Kasumi-1 (cell line): ENCODE measurements around the gene FATE1.

Experiments
- DNase-seq, 2 experiments: peaks; one replicate each; lab custom pipeline; 2025; lab: John Stamatoyannopoulos, UW

FATE1 gene

DNA sequence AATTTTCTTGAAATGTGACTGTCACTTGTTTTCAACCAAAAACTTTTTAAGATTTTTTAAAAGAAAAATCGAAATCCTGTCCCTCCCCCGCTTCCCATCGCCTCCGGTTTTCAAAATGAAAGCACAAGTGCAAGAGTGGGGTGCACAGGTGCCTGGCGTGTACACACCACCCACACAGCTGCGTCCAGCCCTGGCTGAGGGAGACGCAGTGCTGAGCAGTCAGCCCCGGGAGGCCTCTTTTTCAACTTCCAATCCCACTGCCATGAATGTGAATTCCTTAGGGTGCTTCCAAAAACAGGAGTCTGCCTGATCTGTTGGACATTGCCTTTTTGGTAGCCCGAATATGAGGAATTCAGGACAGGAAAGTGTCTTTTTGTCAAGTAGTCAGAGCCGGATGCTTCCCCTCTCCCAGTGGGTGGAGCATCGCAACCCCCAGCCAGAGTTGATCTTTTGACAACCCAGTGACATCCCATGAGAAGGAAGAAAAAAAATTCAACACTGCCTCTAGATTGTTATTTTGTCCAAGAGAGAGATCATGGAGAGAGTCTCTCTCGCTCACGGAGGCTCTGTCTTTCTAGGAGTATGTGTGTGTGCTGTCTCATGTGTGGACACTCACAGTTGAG is 11.7 kb upstream of the FATE1 start:
- no peak for DNase-seq

DNA sequence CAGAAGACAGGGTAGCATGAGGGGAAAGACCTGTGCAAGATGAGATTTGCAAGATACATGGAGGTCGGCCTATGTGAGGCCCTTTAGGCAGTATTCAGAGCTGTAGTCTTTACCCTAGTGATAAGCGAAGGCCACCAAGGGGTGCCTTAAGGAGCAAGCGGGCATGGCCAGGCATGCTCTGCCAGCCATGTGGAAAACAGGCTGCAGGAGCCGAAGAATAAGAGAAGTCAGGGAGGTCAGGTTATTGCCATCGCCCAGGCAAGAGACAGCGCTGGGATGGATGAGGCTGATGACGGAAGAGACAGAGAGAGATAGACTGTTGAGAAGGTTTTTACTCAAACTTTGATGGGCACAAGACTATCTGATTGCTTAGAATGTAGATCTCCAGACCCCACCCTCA is 7.0 kb upstream of the FATE1 start:
- DNase-seq, result no peak

DNA sequence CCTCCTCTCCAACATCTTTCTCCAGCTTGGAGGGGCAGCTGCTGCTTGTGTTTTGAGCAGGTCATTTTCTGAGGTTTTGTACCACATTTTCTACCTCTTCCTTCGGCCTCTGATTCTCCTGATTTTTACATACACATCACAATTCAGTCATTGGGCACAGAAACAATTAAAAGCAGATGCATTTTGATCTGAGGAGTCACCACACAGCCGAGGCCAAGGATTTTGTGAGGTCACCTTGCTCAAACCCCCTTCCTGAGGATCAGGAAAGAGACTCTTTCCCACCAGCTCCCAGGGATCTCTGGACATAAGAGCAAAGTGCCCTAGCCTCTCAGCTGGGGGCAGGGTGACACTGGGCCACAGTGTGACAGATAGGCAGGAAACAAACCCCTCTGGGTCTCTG is 5.4 kb upstream of the FATE1 start:
- no peak for DNase-seq

DNA sequence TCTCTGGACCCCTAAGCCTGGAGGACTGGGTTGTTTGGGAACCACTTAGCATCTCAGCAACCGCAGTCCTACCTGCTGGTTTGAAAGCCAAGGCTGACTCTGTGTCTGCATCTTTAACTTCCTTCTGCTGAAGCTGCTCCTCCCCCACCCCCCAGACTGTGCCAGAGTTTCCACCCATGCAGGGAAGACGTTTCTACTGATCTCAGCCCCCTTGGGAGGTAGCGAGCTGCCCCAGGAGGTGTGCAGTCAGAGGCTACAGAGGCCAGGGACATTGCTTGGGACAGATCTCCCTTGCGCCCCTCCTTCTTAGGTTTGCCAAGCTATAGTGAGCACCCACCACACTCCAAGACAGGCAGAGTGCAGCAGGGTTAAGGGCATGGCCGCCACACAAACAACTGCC is 4.7 kb upstream of the FATE1 start:
- DNase-seq, result no peak

DNA sequence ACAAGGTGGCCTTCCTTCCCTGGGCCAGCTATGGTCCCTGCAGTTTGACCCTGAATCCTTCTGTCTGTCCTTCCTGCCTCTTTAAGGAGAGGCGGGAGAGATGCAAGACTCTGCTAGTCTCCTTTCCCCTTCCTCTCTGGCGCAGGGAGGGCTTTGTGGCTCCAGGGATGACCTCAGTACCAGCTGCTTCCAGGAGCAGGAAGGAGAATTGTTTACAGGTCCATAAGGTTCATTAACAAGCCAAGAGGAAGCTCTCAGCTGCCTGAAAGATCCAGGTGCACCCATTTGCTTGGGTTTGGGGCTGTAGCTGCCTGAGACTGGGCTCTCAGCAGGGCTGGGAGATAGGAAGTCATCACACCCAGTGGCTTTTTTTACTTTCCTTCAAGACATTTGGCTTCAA is 4.0 kb upstream of the FATE1 start:
- DNase-seq, result no peak

DNA sequence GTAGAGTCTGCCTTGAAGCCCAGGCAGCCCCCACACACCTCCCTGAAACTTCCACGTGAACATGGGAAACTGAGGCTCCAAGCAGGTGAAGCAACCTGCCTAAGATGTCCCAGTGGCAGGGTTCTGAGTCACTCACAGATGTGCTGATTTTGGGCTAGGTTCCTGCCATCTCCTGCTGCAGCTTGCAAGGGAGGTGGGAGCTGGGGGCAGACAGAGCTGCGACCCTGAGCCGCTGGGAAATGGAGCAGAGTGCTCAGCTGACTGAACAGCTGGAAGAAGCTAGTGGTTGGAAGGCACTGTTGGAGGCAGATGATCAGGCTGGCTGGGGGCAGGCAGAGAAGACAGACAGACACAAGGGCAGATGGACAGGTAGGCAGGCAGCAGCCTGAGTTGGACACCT is 3.6 kb upstream of the FATE1 start:
- DNase-seq, result no peak

DNA sequence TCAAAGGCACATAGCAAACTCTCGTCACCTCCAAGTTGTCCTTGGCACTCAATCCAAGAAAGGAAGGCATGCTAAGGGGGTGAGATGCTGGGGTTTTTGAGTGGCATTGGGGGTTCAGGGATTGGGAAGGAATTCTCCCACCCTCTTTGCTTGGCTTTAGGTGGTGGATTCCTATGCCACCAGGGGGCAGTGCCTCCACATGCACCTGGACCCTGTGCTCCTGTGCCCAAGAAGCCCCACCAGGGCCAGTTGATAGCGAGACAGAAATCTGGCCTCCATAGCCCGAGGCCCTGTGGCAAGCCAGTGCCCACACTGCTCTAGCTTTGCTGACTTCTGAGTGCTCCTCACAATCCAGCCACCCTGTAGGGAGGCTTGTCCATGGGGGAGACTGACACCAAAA is 2.0 kb upstream of the FATE1 start:
- peak in 1 of 2 experiments; percentile 5 for DNase-seq

DNA sequence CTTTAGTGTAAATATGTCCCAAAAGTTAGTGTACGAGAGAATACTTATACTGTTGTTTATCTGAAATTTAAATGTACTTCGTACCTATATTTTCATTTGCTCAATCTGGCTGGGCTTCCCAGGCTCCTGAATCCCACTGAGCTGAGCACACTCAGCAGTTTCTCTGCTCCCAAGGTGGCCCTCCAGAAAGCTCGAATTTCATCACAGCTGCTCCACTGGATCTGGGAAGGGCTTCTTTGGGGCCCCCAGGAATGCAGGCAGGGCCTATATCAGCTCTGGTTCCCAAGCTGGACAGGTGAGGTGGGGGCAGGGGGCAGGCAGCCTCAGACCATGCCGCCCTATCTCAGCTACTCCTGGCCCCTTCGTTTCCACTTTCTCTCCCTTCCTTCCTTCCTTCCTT is 1.5 kb upstream of the FATE1 start:
- no peak for DNase-seq

DNA sequence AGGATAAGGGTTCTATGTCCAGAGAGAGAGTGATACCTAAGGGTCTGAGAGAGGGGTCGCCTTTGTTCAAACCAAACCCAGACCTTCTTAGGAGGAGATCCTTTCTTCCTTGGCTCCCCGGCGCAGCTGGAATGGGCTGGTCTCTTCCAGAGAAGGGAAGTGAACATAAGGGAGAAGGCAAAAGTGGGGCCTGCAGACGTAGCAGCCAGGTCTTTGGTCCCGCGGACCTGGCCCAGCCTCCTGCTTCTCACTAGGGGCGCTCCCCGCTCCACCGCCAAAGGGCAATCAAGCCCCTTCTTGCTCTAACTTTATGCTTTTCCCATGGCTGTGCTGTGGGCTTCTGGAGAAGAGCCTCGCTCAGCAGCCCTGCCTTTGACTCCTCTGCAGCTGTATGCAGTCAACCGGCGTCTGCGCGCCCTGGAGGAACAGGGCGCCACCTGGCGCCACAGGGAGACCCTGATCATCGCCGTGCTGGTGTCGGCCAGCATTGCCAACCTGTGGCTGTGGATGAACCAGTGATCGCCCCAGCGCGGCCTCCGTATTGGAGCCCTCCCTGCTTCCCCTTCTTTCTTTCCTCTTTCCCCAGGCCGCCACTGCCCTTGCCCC is 6.5 kb downstream of the FATE1 start:
- DNase-seq, result no peak

DNA sequence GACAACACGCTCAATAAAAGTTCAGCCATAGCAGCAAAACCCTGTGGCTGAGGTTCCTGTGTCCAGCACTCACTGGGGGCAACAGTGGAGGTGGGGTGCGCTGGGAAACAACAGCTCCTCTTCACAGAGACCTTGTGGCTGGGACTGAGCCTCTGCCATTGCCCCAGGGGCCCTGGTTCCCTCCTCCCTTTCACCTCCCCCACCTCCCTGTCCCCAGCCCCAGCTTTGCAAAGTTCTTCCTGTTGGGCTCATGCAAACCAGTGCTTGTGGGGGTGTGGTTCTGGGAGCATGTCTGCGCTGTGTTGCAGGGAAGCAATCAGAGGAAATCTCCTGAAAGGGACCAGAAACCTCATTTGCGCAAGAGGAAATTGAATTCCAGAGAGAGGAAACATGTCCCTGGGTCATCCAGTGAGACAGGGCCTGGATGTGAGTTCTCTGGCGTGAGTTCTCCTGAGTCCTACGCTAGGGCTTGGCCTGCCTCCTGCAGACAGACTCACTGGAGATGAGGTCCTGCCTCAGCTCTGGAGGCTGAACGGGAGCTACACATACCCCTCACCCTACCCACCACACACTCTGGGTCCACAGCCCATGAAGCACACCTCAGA is 7.4 kb downstream of the FATE1 start:
- DNase-seq, result peak; percentile 65 to 67

DNA sequence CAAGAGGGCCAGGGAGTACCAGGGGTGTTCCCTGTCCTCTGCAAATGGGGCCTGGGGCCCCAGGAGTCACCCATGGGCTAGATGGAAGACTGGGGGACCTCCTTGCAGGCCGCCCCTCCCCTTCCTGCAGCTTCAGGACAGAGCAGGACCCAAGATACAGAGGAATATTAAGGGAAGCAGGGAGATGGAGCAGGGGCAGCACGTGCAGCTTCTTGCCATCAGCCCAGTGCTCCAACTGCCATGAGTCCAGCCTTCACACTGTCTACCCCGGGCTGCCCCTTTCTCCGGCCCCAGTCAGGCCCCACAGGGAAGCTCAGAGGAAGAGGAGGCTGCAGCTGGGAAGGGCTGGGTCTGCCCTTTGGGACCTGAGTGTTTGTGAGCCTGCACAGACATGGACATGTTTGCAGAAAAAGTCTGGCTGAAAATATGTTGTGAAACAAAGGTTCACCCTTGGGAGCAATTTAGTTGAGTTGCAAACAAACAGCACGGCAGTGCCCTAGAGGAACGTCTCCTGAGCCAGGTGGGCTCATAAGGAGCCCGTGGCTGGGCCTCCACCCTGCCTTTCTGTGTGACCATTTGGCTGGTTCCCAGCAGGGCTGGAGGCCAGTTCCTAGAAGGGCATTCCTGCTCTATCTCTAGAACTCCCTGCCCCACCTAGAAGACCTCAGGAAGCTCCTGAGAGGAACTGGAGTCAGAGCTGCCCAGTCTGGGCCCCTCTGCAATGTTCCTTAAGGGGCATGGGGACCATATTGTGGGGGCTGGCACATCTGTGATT is 8.9 kb downstream of the FATE1 start:
- no peak for DNase-seq

DNA sequence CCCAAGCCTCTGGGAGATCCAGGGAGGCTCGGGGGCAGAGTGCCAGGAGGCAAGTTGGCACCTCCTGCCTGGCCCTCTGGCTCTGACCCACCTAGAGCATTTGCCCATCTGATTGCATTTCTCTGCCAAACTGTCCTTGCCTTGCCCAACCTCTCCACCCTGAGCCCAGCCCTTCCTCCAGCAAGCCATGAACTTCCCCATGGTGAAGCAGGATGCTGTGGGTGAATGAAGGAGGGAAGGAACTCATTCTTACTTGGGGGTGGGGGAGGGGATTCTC is 9.4 kb downstream of the FATE1 start:
- peak in 1 of 2 experiments; percentile 3 for DNase-seq

DNA sequence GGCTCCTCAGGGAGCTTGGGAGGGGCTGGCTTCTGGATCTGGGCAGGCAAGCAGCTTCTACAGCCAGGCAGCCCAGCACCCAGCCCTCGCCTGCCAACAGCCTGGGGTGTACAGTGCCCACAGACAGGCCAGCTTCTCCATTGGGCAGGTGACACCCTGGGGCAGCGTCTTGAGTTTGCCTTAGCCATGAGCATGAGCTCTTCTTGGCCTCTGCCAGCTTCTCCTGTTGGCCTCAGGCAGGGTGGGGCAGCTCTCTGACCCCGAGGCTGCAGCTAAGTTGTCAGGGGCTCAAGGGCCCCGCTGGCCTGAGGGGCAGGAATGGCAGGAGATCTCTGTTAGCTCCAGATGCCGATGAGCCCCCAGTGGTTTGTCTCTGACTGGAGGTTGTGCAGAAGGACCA is 10.9 kb downstream of the FATE1 start:
- no peak for DNase-seq

DNA sequence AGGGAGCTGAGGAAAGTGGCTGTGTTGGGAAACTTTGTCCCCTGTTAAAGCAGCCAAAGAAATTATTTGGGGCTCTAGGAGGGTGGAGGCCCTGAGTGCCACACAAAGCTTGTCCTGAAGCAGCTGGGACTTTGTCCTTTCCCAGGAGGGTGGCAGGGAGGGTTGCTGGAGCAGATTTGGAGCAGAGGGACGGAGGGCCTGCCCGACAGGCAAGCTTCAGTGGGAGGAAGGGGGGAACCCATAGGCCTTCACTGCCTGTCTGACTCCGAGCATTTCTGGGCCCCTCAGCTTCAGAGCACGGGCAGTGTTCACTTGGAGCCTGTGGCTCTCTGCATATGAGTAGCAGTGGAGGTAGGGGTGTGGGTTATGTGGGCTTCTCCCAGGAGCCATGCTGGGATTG is 11.5 kb downstream of the FATE1 start:
- no peak for DNase-seq

DNA sequence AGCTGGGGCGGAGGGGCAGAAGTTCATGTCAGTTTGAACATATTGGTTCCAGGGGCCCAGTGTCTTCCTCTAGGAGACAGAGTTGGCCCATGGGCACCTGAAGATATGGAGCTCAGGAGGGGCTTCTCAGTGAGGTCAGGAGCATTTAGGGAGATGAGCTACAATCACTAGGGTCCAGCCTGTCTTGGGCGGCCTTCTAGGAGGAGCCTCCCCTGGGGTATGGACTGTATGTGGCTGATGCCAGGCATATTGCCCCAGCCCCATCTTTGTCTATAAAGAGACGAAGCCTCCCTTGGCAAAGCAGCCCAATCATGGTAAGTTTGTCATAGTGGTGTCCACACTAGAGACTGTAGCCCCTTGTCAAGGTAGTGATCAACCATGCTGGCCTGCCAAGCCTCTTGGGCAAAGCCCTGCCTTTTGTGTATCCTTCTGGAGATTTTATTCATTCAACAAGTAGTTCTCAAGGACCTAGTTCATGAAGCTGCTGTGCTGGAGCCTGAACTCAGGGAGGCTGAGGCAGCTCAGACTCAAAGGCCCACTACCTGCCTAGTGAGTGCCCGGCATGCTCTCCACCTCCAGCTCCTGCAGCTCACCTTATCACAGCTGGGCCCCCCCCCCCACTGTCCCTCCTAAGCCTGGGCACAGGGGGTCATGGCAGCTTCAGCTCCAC is 13.4 kb downstream of the FATE1 start:
- DNase-seq, result no peak

DNA sequence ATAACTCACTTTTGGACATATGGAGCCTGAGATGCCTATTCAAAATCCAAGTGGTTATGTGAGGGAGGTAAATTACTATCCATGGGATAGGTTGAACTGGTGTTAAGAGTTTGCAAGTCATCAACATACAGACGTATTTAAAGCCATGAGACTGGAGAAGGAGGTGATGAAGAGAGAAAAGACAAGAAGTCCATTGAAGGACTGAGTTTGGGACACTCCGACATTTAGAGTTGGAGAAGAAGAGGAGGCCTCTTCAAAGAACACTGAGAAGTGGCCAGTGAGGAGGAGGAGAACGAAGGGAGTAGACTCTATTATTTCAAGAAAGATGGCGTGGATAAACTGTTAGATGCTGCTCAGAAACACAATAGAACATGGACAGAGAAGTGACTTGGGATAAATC is 18.6 kb downstream of the FATE1 start, which contains the start of gene CNGA2:
Gene CNGA2 (plus strand): TSS at position 301 of the 400 bp plus-strand sequence. CDS start 3,738 bp downstream, outside the sequence.
- DNase-seq, result no peak

DNA sequence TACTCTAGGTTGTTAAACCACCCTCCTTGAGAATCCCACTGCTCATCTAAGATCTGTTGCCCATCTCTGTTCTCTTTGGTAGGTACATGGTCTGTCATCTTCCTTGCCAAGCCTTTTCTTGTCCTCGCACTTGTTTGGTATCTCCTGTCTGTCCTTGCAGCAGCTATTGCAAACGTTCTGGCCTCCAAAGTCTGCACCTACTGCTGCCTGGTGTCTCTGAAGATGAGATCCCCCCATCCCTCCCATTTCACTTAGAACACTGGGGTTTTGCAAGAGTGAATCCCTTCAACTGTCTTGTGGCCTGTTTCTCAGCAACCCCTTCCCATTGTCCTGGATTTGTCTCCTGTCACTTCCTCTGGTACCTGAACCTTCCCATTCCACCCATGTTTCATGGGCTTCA is 19.4 kb downstream of the FATE1 start:
- DNase-seq, result no peak

DNA sequence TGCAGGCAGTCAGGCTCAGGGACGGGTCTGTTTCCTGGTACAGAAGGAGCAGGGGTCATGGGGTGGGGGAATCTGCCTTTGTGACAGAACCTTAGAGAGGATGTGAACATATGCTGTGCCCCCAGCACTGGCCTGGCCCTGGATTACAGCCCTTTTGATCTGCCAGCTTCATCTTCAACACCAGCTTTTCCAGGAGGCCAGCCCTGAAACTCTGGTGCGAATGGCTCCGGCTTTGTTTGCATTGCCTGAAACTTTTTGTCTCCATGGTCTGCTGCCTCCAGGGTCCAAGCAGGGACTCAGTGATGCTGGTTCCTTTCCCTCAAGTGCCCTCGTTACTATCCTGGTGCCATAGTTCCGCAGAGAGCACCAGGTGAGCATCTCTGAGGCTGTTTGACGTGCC is 20.9 kb downstream of the FATE1 start:
- no peak for DNase-seq

DNA sequence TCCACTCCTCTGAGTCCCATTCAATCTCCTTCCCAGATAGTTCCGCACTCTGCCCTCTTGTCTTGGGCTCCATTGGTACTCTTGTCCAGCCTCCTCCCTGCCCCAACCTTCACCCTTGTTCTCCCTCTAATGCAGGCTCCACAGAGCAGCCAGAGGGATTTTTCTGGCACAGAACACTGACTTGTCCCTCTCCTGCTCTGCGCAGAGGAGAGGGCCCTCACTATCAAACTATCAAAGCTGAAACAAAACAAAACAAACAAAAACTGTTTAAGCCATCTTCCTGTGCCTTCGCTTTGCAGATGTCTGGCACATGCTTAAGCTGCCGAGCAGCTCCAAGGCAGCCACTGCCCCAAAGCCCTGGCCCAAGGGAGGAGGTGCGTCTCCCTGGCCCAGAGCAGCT is 21.7 kb downstream of the FATE1 start:
- no peak for DNase-seq

DNA sequence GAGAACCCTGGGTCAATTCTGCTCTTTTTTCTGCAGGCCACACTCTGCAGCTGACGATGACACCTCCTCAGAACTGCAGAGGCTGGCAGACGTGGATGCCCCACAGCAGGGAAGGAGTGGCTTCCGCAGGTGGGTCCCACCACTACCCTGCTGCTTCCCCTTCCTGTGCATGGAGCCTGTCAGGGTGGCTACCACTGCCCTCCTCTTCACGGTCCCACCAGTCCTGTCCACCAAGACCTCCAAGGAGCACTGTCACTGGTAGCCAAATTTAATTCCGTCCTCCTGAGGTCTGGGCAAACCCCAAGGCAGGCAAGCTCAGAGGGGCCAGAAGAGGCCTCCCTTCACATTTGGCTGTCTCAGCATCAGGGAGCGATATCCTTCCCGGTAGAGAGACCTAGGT is 22.9 kb downstream of the FATE1 start:
- DNase-seq, result no peak

DNA sequence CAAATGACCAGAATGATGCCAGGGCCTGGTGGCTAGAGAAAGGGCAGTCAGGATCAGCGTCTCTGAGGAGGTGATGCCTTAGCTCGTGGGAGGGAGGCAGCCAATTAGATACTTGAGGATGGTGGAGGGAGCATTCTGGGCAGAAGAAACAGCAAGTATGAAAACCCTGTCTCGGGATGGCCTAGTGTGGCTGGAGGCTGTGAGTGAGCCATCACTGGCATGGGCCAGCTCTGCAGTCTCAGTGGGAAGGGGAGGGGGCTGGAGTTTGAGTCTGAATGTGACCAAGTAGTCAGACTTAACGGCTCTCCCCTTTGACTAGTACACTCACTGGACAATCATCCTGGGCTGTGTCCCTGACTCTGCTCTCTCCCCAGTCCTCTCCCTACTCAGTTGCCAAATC is 25.8 kb downstream of the FATE1 start:
- no peak for DNase-seq

DNA sequence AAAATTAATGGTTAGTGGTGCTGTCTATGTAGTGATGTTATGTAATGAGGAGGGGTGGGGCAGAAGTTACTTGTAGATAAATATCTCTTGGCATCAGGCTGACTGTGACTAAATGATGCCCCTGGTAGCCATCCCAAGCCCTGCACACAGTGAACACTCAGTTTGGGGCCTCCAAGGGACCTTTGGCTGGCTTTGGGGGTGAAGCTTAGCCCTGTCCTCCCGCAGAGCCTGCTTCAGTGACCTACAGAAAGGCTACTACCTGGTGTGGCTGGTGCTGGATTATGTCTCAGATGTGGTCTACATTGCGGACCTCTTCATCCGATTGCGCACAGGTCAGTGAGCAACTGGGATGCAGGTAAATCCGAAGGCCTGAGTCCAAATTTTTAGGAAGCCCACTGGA is 26.5 kb downstream of the FATE1 start:
- DNase-seq, result no peak
